Liver (tissue), 3 donors: ENCODE results near the gene VSIG10L.

Experiments used
- ATF3 ChIP-seq: IDR thresholded peaks from 2 replicates; pipeline ENCODE4 v1.6.1; 2016; ENCODE audit warnings: antibody characterized with exemption
- EGR1 ChIP-seq, 2 donors: IDR thresholded peaks; 2 replicates each; pipeline ENCODE4 v1.6.1; 2016 to 2018; ENCODE audit warnings: antibody characterized with exemption in 2 of 2, low read depth in 2 of 2
- FOXA1 ChIP-seq: IDR thresholded peaks from 2 replicates; pipeline ENCODE4 v1.6.1; 2016; ENCODE audit warnings: antibody characterized with exemption
- JUND ChIP-seq, 2 donors: IDR thresholded peaks; 2 replicates each; pipeline ENCODE4 v1.6.1; 2016; ENCODE audit warnings: antibody characterized with exemption in 2 of 2
- RAD21 ChIP-seq, 2 donors: IDR thresholded peaks; 2 replicates each; pipeline ENCODE4 v1.6.1; 2016; ENCODE audit warnings: antibody characterized with exemption in 2 of 2, mild to moderate bottlenecking in 2 of 2
- REST ChIP-seq: IDR thresholded peaks from 2 replicates; pipeline ENCODE4 v1.6.1; 2016; ENCODE audit warnings: antibody characterized with exemption, mild to moderate bottlenecking
- SP1 ChIP-seq: IDR thresholded peaks from 2 replicates; pipeline ENCODE4 v1.6.1; 2018; ENCODE audit warnings: antibody characterized with exemption, mild to moderate bottlenecking
- TAF1 ChIP-seq: conservative IDR thresholded peaks from 2 replicates; pipeline ENCODE4 v1.6.1; 2016; ENCODE audit warnings: antibody characterized with exemption, mild to moderate bottlenecking
- YY1 ChIP-seq: IDR thresholded peaks from 2 replicates; pipeline ENCODE4 v1.6.1; 2016; ENCODE audit warnings: antibody characterized with exemption, mild to moderate bottlenecking
- TF ChIP-seq, protein P1 (sequence below): fragments of 150-350 bp; IDR thresholded peaks from 2 replicates; pipeline ENCODE4 v1.5.1; 2017; ENCODE audit warnings: improper control_type of control experiment, low read depth, low read length; ENCODE audit not compliant: missing input control
- TF ChIP-seq, protein P2 (sequence below): IDR thresholded peaks from 2 replicates; pipeline ENCODE4 v1.6.1; 2016; ENCODE audit warnings: antibody characterized with exemption
- TF ChIP-seq, protein P3 (sequence below): IDR thresholded peaks from 2 replicates; pipeline ENCODE4 v1.6.1; 2016; ENCODE audit warnings: antibody characterized with exemption
- donor health status: healthy.
- donor health status: healthy.

GRCh38 chr19:51294211-51294976 is 47.5 kb downstream of the VSIG10L start:
- TF ChIP-seq TAF1 = no peak
- TF ChIP-seq, protein P1, sequence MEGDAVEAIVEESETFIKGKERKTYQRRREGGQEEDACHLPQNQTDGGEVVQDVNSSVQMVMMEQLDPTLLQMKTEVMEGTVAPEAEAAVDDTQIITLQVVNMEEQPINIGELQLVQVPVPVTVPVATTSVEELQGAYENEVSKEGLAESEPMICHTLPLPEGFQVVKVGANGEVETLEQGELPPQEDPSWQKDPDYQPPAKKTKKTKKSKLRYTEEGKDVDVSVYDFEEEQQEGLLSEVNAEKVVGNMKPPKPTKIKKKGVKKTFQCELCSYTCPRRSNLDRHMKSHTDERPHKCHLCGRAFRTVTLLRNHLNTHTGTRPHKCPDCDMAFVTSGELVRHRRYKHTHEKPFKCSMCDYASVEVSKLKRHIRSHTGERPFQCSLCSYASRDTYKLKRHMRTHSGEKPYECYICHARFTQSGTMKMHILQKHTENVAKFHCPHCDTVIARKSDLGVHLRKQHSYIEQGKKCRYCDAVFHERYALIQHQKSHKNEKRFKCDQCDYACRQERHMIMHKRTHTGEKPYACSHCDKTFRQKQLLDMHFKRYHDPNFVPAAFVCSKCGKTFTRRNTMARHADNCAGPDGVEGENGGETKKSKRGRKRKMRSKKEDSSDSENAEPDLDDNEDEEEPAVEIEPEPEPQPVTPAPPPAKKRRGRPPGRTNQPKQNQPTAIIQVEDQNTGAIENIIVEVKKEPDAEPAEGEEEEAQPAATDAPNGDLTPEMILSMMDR = no peak
- TF ChIP-seq RAD21 (IDR thresholded peaks at IDR 0.05) = no peak
- no peak for TF ChIP-seq ATF3
- no peak for TF ChIP-seq FOXA1
- TF ChIP-seq, protein P2, sequence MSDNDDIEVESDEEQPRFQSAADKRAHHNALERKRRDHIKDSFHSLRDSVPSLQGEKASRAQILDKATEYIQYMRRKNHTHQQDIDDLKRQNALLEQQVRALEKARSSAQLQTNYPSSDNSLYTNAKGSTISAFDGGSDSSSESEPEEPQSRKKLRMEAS = no peak
- TF ChIP-seq EGR1 (IDR thresholded peaks at IDR 0.05; ENCODE audit: low read depth in 2 of 2) = no peak
- TF ChIP-seq SP1 = no peak
- no peak for TF ChIP-seq YY1
- no peak for TF ChIP-seq REST
- TF ChIP-seq, protein P3, sequence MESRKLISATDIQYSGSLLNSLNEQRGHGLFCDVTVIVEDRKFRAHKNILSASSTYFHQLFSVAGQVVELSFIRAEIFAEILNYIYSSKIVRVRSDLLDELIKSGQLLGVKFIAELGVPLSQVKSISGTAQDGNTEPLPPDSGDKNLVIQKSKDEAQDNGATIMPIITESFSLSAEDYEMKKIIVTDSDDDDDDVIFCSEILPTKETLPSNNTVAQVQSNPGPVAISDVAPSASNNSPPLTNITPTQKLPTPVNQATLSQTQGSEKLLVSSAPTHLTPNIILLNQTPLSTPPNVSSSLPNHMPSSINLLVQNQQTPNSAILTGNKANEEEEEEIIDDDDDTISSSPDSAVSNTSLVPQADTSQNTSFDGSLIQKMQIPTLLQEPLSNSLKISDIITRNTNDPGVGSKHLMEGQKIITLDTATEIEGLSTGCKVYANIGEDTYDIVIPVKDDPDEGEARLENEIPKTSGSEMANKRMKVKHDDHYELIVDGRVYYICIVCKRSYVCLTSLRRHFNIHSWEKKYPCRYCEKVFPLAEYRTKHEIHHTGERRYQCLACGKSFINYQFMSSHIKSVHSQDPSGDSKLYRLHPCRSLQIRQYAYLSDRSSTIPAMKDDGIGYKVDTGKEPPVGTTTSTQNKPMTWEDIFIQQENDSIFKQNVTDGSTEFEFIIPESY = no peak
- TF ChIP-seq JUND (IDR thresholded peaks at IDR 0.05) = no peak
